WI38 (cell line): Measurements from ENCODE around the gene CFAP221.

Experiments
- H3K4me3 ChIP-seq: 2 replicates; pipeline ENCODE4 v1.5.1; 2011; ENCODE audit warnings: low read depth, mild to moderate bottlenecking, control low read depth, low read length
- CTCF ChIP-seq: IDR thresholded peaks from 2 replicates; pipeline ENCODE4 v1.5.1; 2012; ENCODE audit warnings: low read depth, mild to moderate bottlenecking, control low read depth, low read length

CFAP221 gene

GRCh38 chr2:119516121-119516520, 28.1 kb upstream of the CFAP221 start:
- no peak overlapping the region for H3K4me3 ChIP-seq
- no peak for TF ChIP-seq CTCF

DNA sequence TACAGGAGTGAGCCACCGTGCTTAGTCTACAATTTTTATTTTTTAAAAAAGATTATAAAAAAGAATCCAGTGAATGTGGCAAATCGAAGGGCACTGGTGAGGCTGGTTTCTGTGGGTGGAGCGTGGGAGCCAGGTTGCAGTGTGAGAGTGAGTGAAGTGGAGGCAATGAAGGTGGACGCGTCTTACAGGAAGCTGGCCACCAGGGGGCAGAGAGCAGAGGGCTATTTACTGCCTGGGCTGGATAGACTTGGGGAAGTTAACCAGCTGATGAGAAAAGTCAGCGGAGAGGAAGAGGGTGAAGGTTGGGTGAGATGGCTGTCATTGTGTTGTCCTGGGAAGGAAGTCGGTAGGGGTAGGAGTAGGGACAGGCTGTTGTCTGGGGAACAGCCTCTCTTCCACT, 26.8 kb upstream of the CFAP221 start:
- no peak overlapping the region for H3K4me3 ChIP-seq
- peak; percentile 71 for TF ChIP-seq CTCF

GRCh38 chr2:119518401-119519056, 25.7 kb upstream of the CFAP221 start:
- no peak for TF ChIP-seq CTCF
- H3K4me3 ChIP-seq, result no peak overlapping the region

GRCh38 chr2:119519057-119519408, 25.2 kb upstream of the CFAP221 start:
- H3K4me3 ChIP-seq, result no peak overlapping the region

DNA sequence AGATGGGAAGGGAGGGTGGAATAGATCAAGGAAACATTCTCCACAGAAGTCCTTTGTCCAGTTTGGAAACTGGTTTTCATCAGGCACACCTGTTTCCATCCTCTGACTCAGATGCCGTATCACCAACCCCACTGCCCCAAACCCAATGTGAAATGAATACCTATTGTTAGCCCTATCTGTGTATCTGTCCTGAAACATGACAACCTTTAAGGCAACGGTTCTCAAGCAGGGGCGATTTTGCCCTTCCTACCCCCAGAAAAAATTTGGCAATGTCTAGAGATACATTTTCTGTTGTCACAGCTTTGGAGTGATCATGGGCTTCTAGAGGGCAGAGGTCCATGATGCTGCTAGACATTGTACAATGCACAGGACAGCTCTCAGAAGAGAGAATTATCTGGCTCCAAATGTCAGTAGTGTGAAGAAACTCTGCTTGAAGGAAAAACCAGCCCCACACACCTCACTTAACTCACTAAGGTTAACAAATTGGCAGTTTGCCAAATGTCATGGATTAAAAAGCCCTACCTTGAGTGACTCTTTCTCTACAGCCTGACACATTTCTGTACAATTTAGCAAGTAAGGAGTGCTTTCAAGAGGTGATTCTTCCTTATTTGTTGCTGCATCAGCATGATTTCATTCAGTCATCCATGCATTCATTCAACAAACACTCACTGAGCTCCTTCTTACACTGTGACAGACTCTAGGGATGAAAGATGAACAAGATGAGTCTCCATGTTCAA, 23.4 kb upstream of the CFAP221 start:
- H3K4me3 ChIP-seq, result no peak overlapping the region
- TF ChIP-seq CTCF, result no peak

More at GRCh38 chr2:119519057-119519408, 25.2 kb upstream of the CFAP221 start:
- no peak for TF ChIP-seq CTCF

GRCh38 chr2:119521433-119522050, 22.7 kb upstream of the CFAP221 start:
- no peak for TF ChIP-seq CTCF
- no peak overlapping the region for H3K4me3 ChIP-seq

- TF ChIP-seq CTCF, result no peak
- no peak overlapping the region for H3K4me3 ChIP-seq
Measured at GRCh38 chr2:119522671-119523070, 21.6 kb upstream of the CFAP221 start.
